ENCODE data around the gene NOX5.
A peak's percentile ranks its signal among the peaks of the same experiment; 100 is the strongest.

The NOX5 gene

GRCh38 chr15:69017978-69018377 is 3.5 kb downstream of the NOX5 start:
- 85 to 89% methylated on average over 7 of the region's 7 CpGs for WGBS, 2 experiments
- Histone ChIP-seq H3K9me3 (ENCODE audit: control insufficient read depth, low read length) (no peaks in the 10 kb centered on the region), H3K4me3 (ENCODE audit: insufficient read depth, low read depth, low read length) (no peak overlapping the region), H3K27ac (ENCODE audit: insufficient read depth, low read depth, low read length, poor library complexity, severe bottlenecking) (no peak overlapping the region), H3K4me1 (ENCODE audit: control insufficient read depth, insufficient read depth, low read length) (no peaks in the 10 kb centered on the region), H3K36me3 (ENCODE audit: control insufficient read depth, insufficient read depth, low read length) (no peaks in the 10 kb centered on the region), H3K27me3 (ENCODE audit: control insufficient read depth, insufficient read depth, low read length, poor library complexity, severe bottlenecking) (no peaks in the 10 kb centered on the region)

GRCh38 chr15:69018951-69019350 is 4.5 kb downstream of the NOX5 start:
- H3K4me1 ChIP-seq (ENCODE audit: control insufficient read depth, insufficient read depth, low read length): no peaks in the 10 kb centered on the region
- no peak overlapping the region for H3K27ac ChIP-seq (ENCODE audit: insufficient read depth, low read depth, low read length, poor library complexity, severe bottlenecking)
- no peaks in the 10 kb centered on the region for H3K27me3 ChIP-seq (ENCODE audit: control insufficient read depth, insufficient read depth, low read length, poor library complexity, severe bottlenecking)
- WGBS, 2 experiments: 90 to 91% methylated on average over 6 of the region's 6 CpGs
- no peak overlapping the region for H3K4me3 ChIP-seq (ENCODE audit: insufficient read depth, low read depth, low read length)
- H3K9me3 ChIP-seq (ENCODE audit: control insufficient read depth, low read length): no peaks in the 10 kb centered on the region
- no peaks in the 10 kb centered on the region for H3K36me3 ChIP-seq (ENCODE audit: control insufficient read depth, insufficient read depth, low read length)

GRCh38 chr15:69021895-69022294 is 7.4 kb downstream of the NOX5 start:
- Histone ChIP-seq H3K4me3 (ENCODE audit: insufficient read depth, low read depth, low read length) (no peak overlapping the region), H3K27me3 (ENCODE audit: control insufficient read depth, insufficient read depth, low read length, poor library complexity, severe bottlenecking) (no peaks in the 10 kb centered on the region), H3K27ac (ENCODE audit: insufficient read depth, low read depth, low read length, poor library complexity, severe bottlenecking) (no peak overlapping the region), H3K9me3 (ENCODE audit: control insufficient read depth, low read length) (no peaks in the 10 kb centered on the region), H3K4me1 (ENCODE audit: control insufficient read depth, insufficient read depth, low read length) (no peaks in the 10 kb centered on the region), H3K36me3 (ENCODE audit: control insufficient read depth, insufficient read depth, low read length) (no peaks in the 10 kb centered on the region)
- 95 to 98% methylated on average over 2 of the region's 2 CpGs for WGBS, 2 experiments

DNA sequence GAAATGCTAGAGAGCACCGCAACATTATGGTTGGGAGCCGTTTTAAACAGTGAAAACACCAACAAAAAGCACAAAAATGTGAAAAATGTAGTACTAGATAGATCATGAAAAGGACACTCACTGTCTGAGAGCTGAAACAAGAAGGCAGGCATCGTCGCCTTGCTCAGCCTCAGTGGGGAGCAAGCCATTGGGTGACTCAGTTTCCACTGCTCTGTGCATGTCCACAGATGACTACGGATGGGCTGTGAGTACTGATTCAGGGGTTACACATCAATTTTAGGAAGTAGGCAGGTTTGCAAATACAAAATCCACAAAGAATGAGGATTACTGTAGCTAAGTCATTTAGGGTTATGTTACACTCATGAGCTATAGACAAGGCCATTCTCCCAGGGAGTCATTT is 10.8 kb downstream of the NOX5 start:
- WGBS, 2 experiments: 90 to 92% methylated on average over 5 of the region's 5 CpGs
- Histone ChIP-seq H3K9me3 (ENCODE audit: control insufficient read depth, low read length) (no peaks in the 10 kb centered on the region), H3K4me1 (ENCODE audit: control insufficient read depth, insufficient read depth, low read length) (no peaks in the 10 kb centered on the region), H3K27ac (ENCODE audit: insufficient read depth, low read depth, low read length, poor library complexity, severe bottlenecking) (no peak overlapping the region), H3K4me3 (ENCODE audit: insufficient read depth, low read depth, low read length) (no peak overlapping the region), H3K27me3 (ENCODE audit: control insufficient read depth, insufficient read depth, low read length, poor library complexity, severe bottlenecking) (no peaks in the 10 kb centered on the region), H3K36me3 (ENCODE audit: control insufficient read depth, insufficient read depth, low read length) (no peaks in the 10 kb centered on the region)

- no peaks in the 10 kb centered on the region for H3K36me3 ChIP-seq (ENCODE audit: control insufficient read depth, insufficient read depth, low read length)
- no peaks in the 10 kb centered on the region for H3K9me3 ChIP-seq (ENCODE audit: control insufficient read depth, low read length)
- no peak overlapping the region for H3K4me3 ChIP-seq (ENCODE audit: insufficient read depth, low read depth, low read length)
- H3K27me3 ChIP-seq (ENCODE audit: control insufficient read depth, insufficient read depth, low read length, poor library complexity, severe bottlenecking): peaks cover 3% of the 10 kb centered on the region
- WGBS, 2 experiments: 87 to 90% methylated on average over 5 of the region's 5 CpGs
- H3K27ac ChIP-seq (ENCODE audit: insufficient read depth, low read depth, low read length, poor library complexity, severe bottlenecking): no peak overlapping the region
- H3K4me1 ChIP-seq (ENCODE audit: control insufficient read depth, insufficient read depth, low read length): no peaks in the 10 kb centered on the region
These were observed 11.9 kb downstream of the NOX5 start for GRCh38 chr15:69026355-69026754.

DNA sequence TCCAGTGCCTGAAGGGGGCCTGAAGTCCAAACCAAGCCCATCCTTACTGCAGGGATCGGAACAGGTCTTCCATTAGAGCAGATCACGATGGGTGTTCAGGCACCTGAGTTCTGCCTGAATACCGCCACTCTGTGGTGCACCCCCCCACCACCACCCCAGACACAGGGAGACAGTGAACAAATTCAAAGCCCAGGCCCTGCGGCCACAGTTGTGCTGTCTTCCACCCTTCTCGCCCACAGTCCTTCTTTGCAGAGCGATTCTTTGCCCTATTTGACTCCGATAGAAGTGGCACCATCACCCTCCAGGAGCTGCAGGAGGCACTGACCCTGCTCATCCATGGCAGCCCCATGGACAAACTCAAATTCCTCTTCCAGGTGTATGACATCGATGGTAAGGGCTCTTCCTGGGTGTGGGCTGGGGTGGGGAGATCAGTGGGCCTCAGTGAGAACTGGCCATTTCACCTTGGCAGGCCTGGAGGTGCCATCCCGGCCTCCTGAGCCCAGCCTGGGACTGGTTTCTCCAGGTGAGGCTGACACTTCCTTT is 13.6 kb downstream of the NOX5 start:
- Histone ChIP-seq H3K36me3 (ENCODE audit: control insufficient read depth, insufficient read depth, low read length) (no peaks in the 10 kb centered on the region), H3K27ac (ENCODE audit: insufficient read depth, low read depth, low read length, poor library complexity, severe bottlenecking) (no peak overlapping the region), H3K4me1 (ENCODE audit: control insufficient read depth, insufficient read depth, low read length) (no peaks in the 10 kb centered on the region), H3K27me3 (ENCODE audit: control insufficient read depth, insufficient read depth, low read length, poor library complexity, severe bottlenecking) (peaks cover 19% of the 10 kb centered on the region), H3K4me3 (ENCODE audit: insufficient read depth, low read depth, low read length) (no peak overlapping the region), H3K9me3 (ENCODE audit: control insufficient read depth, low read length) (no peaks in the 10 kb centered on the region)
- 93 to 94% methylated on average over 9 of the region's 9 CpGs for WGBS, 2 experiments

GRCh38 chr15:69031013-69032001 is 16.8 kb downstream of the NOX5 start:
- H3K36me3 ChIP-seq (ENCODE audit: control insufficient read depth, insufficient read depth, low read length): no peaks in the 10 kb centered on the region
- peaks cover 21% of the 10 kb centered on the region for H3K27me3 ChIP-seq (ENCODE audit: control insufficient read depth, insufficient read depth, low read length, poor library complexity, severe bottlenecking)
- H3K27ac ChIP-seq (ENCODE audit: insufficient read depth, low read depth, low read length, poor library complexity, severe bottlenecking): no peak overlapping the region
- no peaks in the 10 kb centered on the region for H3K9me3 ChIP-seq (ENCODE audit: control insufficient read depth, low read length)
- peak overlapping the region; percentile 34 for H3K4me3 ChIP-seq (ENCODE audit: insufficient read depth, low read depth, low read length)
- WGBS, 2 experiments: 19% methylated on average over 42 of the region's 42 CpGs
- no peaks in the 10 kb centered on the region for H3K4me1 ChIP-seq (ENCODE audit: control insufficient read depth, insufficient read depth, low read length)

DNA sequence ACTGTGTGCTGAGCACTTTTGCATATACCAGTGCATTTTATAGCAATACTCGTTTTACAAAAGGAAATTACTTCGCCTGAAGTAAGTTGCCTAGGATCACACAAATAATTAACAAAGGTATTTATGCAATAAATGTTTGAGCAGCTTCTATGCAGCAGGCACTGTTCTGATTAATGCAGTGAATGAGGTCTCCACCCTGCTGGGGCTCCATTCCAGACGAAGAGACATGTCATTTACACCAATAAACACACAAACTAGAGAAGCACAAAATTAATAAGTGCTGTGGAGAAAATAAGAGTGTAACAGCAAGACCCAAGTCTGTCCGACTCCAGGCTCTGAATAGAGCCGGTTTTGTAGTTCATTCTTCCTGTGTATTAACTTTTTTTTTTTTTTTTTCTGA is 17.5 kb downstream of the NOX5 start:
- Histone ChIP-seq H3K4me1 (ENCODE audit: control insufficient read depth, insufficient read depth, low read length) (no peaks in the 10 kb centered on the region), H3K4me3 (ENCODE audit: insufficient read depth, low read depth, low read length) (peak overlapping the region; percentile 34), H3K27ac (ENCODE audit: insufficient read depth, low read depth, low read length, poor library complexity, severe bottlenecking) (no peak overlapping the region), H3K9me3 (ENCODE audit: control insufficient read depth, low read length) (no peaks in the 10 kb centered on the region), H3K27me3 (ENCODE audit: control insufficient read depth, insufficient read depth, low read length, poor library complexity, severe bottlenecking) (peaks cover 21% of the 10 kb centered on the region), H3K36me3 (ENCODE audit: control insufficient read depth, insufficient read depth, low read length) (no peaks in the 10 kb centered on the region)
- 82 to 85% methylated on average over 4 to 5 of the region's 5 CpGs for WGBS, 2 experiments

GRCh38 chr15:69032703-69033373 is 18.3 kb downstream of the NOX5 start:
- 92% methylated on average over 43 of the region's 43 CpGs for WGBS, 2 experiments
- Histone ChIP-seq H3K4me3 (ENCODE audit: insufficient read depth, low read depth, low read length) (no peak overlapping the region), H3K27ac (ENCODE audit: insufficient read depth, low read depth, low read length, poor library complexity, severe bottlenecking) (no peak overlapping the region)

DNA sequence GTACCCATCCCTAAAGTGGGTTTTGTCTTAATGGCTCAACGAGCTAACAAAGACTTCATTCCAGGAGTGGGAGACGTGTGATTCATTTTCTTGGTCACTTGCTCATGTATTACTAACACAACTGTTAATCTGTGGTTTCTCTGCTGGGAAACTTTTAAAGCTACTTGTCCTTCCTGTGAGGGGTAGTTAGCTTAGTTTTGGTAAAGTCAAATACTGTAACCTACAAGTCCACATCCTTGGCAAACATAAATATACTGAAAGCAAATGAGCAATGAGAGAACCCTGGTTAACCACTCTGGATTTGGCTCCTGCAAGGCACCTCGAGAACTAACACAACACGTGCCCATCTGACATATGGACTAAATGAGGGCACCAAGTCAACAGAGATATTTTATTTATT is 19.9 kb downstream of the NOX5 start:
- no peaks in the 10 kb centered on the region for H3K36me3 ChIP-seq (ENCODE audit: control insufficient read depth, insufficient read depth, low read length)
- H3K4me1 ChIP-seq (ENCODE audit: control insufficient read depth, insufficient read depth, low read length): no peaks in the 10 kb centered on the region
- peaks cover 21% of the 10 kb centered on the region for H3K27me3 ChIP-seq (ENCODE audit: control insufficient read depth, insufficient read depth, low read length, poor library complexity, severe bottlenecking)
- H3K9me3 ChIP-seq (ENCODE audit: control insufficient read depth, low read length): no peaks in the 10 kb centered on the region
- H3K27ac ChIP-seq (ENCODE audit: insufficient read depth, low read depth, low read length, poor library complexity, severe bottlenecking): no peak overlapping the region
- 68% methylated on average over 4 of the region's 4 CpGs for WGBS, 2 experiments
- no peak overlapping the region for H3K4me3 ChIP-seq (ENCODE audit: insufficient read depth, low read depth, low read length)

More at GRCh38 chr15:69032703-69033373, 18.3 kb downstream of the NOX5 start:
- peaks cover 21% of the 10 kb centered on the region for H3K27me3 ChIP-seq (ENCODE audit: control insufficient read depth, insufficient read depth, low read length, poor library complexity, severe bottlenecking)
- H3K4me1 ChIP-seq (ENCODE audit: control insufficient read depth, insufficient read depth, low read length): no peaks in the 10 kb centered on the region
- H3K36me3 ChIP-seq (ENCODE audit: control insufficient read depth, insufficient read depth, low read length): no peaks in the 10 kb centered on the region
- no peaks in the 10 kb centered on the region for H3K9me3 ChIP-seq (ENCODE audit: control insufficient read depth, low read length)

All from ectodermal cell (in vitro differentiated cells).